ENCODE results near the gene SST. TPM values are rescaled to one million over a fixed set of nuclear protein-coding genes. Genes with fewer than 3 reads are reported as not detected.

The SST gene
- polyA plus RNA-seq, 3 donors, result not detected

GRCh38 chr3:187623285-187623814 lies 46.8 kb downstream of the SST start:
- intact Hi-C loops (cut with micrococcal nuclease), result loop anchor here in 1 of 2 donors (5.0 kb wide), 1 partner anchor 54 kb away; no protein-coding TSS in a partner anchor

DNA sequence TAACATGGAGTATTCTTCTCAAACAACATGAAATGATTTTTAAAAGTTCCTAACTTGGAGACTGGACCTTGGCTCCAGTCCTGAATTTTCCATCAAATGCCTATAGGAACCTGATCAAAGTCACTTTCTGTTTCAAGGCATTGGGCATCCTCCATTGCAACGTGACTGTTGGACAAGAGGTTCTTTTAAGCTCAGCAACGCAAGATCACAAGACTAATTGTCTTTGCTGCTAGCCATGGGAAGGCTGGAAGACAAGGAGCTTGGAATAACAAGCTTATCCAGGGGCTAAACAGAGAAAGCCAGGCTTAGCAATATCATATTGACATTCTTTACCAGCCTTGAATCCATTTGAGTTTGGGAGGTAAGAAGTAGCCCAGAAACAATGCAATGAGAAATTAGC lies 48.3 kb downstream of the SST start:
- no peaks in the 10 kb centered on the region for H3K36me3 ChIP-seq (replicated peaks in 1 of 2; ENCODE audit: control insufficient read depth in 1 of 2, insufficient read depth in 2 of 2, low read length in 2 of 2)
- H2AFZ ChIP-seq (ENCODE audit: insufficient read depth, low read depth, low read length, poor library complexity, severe bottlenecking), result no peak overlapping the region
- TF ChIP-seq, protein P1, sequence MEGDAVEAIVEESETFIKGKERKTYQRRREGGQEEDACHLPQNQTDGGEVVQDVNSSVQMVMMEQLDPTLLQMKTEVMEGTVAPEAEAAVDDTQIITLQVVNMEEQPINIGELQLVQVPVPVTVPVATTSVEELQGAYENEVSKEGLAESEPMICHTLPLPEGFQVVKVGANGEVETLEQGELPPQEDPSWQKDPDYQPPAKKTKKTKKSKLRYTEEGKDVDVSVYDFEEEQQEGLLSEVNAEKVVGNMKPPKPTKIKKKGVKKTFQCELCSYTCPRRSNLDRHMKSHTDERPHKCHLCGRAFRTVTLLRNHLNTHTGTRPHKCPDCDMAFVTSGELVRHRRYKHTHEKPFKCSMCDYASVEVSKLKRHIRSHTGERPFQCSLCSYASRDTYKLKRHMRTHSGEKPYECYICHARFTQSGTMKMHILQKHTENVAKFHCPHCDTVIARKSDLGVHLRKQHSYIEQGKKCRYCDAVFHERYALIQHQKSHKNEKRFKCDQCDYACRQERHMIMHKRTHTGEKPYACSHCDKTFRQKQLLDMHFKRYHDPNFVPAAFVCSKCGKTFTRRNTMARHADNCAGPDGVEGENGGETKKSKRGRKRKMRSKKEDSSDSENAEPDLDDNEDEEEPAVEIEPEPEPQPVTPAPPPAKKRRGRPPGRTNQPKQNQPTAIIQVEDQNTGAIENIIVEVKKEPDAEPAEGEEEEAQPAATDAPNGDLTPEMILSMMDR (IDR thresholded peaks at IDR 0.05), result no peak
- no peak overlapping the region for H3K4me3 Mint-ChIP-seq
- no peaks in the 10 kb centered on the region for H3K79me2 ChIP-seq (ENCODE audit: insufficient read depth, low read length)
- H3K4me3 ChIP-seq (replicated peaks in 1 of 3; ENCODE audit: low read depth in 2 of 3, low read length in 3 of 3), result no peak overlapping the region
- H4K20me1 ChIP-seq (ENCODE audit: insufficient read depth, low read length), result no peaks in the 10 kb centered on the region
- intact Hi-C loops (cut with micrococcal nuclease), result loop anchor here in 1 of 2 donors (5.0 kb wide), 1 partner anchor 55 kb away; no protein-coding TSS in a partner anchor
- no CpG with 5 or more reads among the region's 2 CpGs for WGBS (ENCODE audit: insufficient coverage)
- no peak overlapping the region for H3K9ac ChIP-seq (ENCODE audit: insufficient read depth, low read length, poor library complexity, severe bottlenecking)
- H3K9me3 ChIP-seq (replicated peaks in 1 of 2; ENCODE audit: control insufficient read depth in 1 of 2, insufficient read depth in 1 of 2, low read length in 2 of 2), result no peaks in the 10 kb centered on the region
- DNase-seq, result no peak
- no peaks in the 10 kb centered on the region for H3K9me3 Mint-ChIP-seq
- no peaks in the 10 kb centered on the region for H3K4me1 ChIP-seq (ENCODE audit: control insufficient read depth in 1 of 2, insufficient read depth in 2 of 2, low read length in 2 of 2)
- H3K36me3 Mint-ChIP-seq, result no peaks in the 10 kb centered on the region
- H3K27ac Mint-ChIP-seq, result no peak overlapping the region
- H3K4me1 Mint-ChIP-seq, result no peaks in the 10 kb centered on the region
- peaks cover 0 to 5% of the 10 kb centered on the region in 2 donors for H3K27me3 ChIP-seq (ENCODE audit: control insufficient read depth in 2 of 2, insufficient read depth in 2 of 2, low read length in 2 of 2)
- no peak overlapping the region for H3K27ac ChIP-seq (ENCODE audit: low read depth in 1 of 2, low read length in 2 of 2)
- peaks cover 3 to 21% (median 6%) of the 10 kb centered on the region in 3 donors for H3K27me3 Mint-ChIP-seq (ENCODE audit: low read depth in 3 of 3)
- H3K4me2 ChIP-seq (replicated peaks; ENCODE audit: extremely low read depth, low read length, poor library complexity, severe bottlenecking), result no peak overlapping the region

More at GRCh38 chr3:187623285-187623814, 46.8 kb downstream of the SST start:
- no peaks in the 10 kb centered on the region for H3K9me3 ChIP-seq (replicated peaks in 1 of 2; ENCODE audit: control insufficient read depth in 1 of 2, insufficient read depth in 1 of 2, low read length in 2 of 2)
- H3K27ac Mint-ChIP-seq, result no peak overlapping the region
- no peak overlapping the region for H2AFZ ChIP-seq (ENCODE audit: insufficient read depth, low read depth, low read length, poor library complexity, severe bottlenecking)
- H3K36me3 ChIP-seq (replicated peaks in 1 of 2; ENCODE audit: control insufficient read depth in 1 of 2, insufficient read depth in 2 of 2, low read length in 2 of 2), result no peaks in the 10 kb centered on the region
- no peaks in the 10 kb centered on the region for H3K9me3 Mint-ChIP-seq
- TF ChIP-seq, protein P1 (IDR thresholded peaks at IDR 0.05), result no peak
- H3K27ac ChIP-seq (ENCODE audit: low read depth in 1 of 2, low read length in 2 of 2), result no peak overlapping the region
- peaks cover 0 to 5% of the 10 kb centered on the region in 2 donors for H3K27me3 ChIP-seq (ENCODE audit: control insufficient read depth in 2 of 2, insufficient read depth in 2 of 2, low read length in 2 of 2)
- no peaks in the 10 kb centered on the region for H3K4me1 ChIP-seq (ENCODE audit: control insufficient read depth in 1 of 2, insufficient read depth in 2 of 2, low read length in 2 of 2)
- no peak for DNase-seq
- no peak overlapping the region for H3K4me3 ChIP-seq (replicated peaks in 1 of 3; ENCODE audit: low read depth in 2 of 3, low read length in 3 of 3)
- no peaks in the 10 kb centered on the region for H3K36me3 Mint-ChIP-seq
- H3K4me1 Mint-ChIP-seq, result no peaks in the 10 kb centered on the region
- H3K4me2 ChIP-seq (replicated peaks; ENCODE audit: extremely low read depth, low read length, poor library complexity, severe bottlenecking), result no peak overlapping the region
- no peak overlapping the region for H3K4me3 Mint-ChIP-seq
- H3K27me3 Mint-ChIP-seq (ENCODE audit: low read depth in 3 of 3), result peaks cover 3 to 20% (median 8%) of the 10 kb centered on the region in 3 donors
- H3K79me2 ChIP-seq (ENCODE audit: insufficient read depth, low read length), result no peaks in the 10 kb centered on the region
- no peak overlapping the region for H3K9ac ChIP-seq (ENCODE audit: insufficient read depth, low read length, poor library complexity, severe bottlenecking)
- 100% methylated on average over 1 of the region's 5 CpGs for WGBS (ENCODE audit: insufficient coverage)
- no peaks in the 10 kb centered on the region for H4K20me1 ChIP-seq (ENCODE audit: insufficient read depth, low read length)
